Osteoblast (primary cell): ENCODE results near the gene SLC27A6. TPM values are rescaled to one million over a fixed set of nuclear protein-coding genes. Genes with fewer than 3 reads are reported as not detected.

ENCODE experiments used
- DNase-seq: peaks from one replicate; pipeline ENCODE4 v3.0.0; 2011; ENCODE audit warnings: low spot score, mixed read lengths; ENCODE audit not compliant: insufficient read length; ENCODE audit errors: missing footprints
- H2AFZ ChIP-seq: 2 replicates; pipeline ENCODE4 v1.6.0; 2011; ENCODE audit warnings: mild to moderate bottlenecking, low read length
- H3K27ac ChIP-seq: 2 replicates; pipeline ENCODE4 v1.5.1; 2011; ENCODE audit warnings: mild to moderate bottlenecking, low read depth, low read length, moderate library complexity
- H3K27me3 ChIP-seq: 2 replicates; pipeline ENCODE4 v1.6.0; 2012; ENCODE audit warnings: mild to moderate bottlenecking, control low read depth, inconsistent platforms, low read length, moderate library complexity; ENCODE audit not compliant: insufficient read depth
- H3K36me3 ChIP-seq: 2 replicates; pipeline ENCODE4 v1.5.1; 2011; ENCODE audit warnings: mild to moderate bottlenecking, low read length, control low read depth, moderate library complexity; ENCODE audit not compliant: insufficient read depth
- H3K4me1 ChIP-seq: 2 replicates; pipeline ENCODE4 v1.5.1; 2011; ENCODE audit warnings: mild to moderate bottlenecking, low read length, control low read depth, moderate library complexity; ENCODE audit not compliant: insufficient read depth
- H3K4me2 ChIP-seq: 2 replicates; pipeline ENCODE4 v1.6.0; 2011; ENCODE audit warnings: mild to moderate bottlenecking, low read length; ENCODE audit not compliant: insufficient read depth
- H3K4me3 ChIP-seq: fragments of 200-600 bp; sonication (generic); 3 replicates; pipeline ENCODE4 v1.5.1; 2012; ENCODE audit warnings: mild to moderate bottlenecking, low read length, inconsistent platforms; ENCODE audit not compliant: insufficient read depth
- H3K79me2 ChIP-seq: 2 replicates; pipeline ENCODE4 v1.6.0; 2012; ENCODE audit warnings: mild to moderate bottlenecking, low read length, control low read depth, inconsistent platforms; ENCODE audit not compliant: insufficient read depth
- H3K9me3 ChIP-seq: 2 replicates; pipeline ENCODE4 v1.5.1; 2011; ENCODE audit warnings: low read depth, low read length, control low read depth
- H4K20me1 ChIP-seq: 2 replicates; pipeline ENCODE4 v1.6.0; 2012; ENCODE audit warnings: mild to moderate bottlenecking, low read length, control low read depth; ENCODE audit not compliant: insufficient read depth
- total RNA-seq: library from RNA; depleted of rRNA; stranded (reverse); fragments of >200 nt; gene quantifications from 2 replicates; pipeline ENCODE4 v1.2.3, GENCODE V29; 2012
- TF ChIP-seq, protein P1 (sequence below): IDR thresholded peaks from 2 replicates; pipeline ENCODE4 v1.5.1; 2011; ENCODE audit warnings: mild to moderate bottlenecking, low read depth, low read length, moderate library complexity; ENCODE audit errors: extremely low read depth

Gene SLC27A6
- total RNA-seq, 1 donor, result not detected

DNA sequence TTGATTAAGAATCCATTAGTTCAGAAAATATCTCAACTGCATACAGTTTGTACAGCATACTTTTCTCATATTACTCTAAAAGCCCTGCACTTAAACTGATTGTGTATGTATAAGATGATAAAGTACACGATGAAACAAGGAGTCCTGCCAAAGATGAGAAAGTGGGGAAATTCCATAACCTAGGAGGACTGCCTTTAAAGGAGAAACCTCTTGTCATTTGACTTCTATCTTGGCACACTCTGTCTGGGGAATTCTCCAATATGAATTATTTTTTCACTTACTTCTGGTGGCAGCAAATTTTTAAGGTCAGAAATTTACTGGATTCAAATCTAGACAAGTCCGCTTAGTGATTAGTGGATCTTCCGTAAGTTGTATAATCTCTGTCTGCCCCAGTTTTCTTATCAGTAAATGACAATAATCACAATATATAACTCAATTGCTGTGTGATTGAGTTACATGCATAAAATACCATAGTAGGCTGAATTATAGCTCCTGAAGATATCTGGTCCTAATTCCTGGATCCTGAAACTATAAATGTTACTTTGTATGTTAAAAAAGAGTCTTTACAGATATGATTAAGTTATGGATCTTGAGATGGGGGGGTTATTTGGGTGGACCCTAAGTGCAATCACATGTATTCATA is 112.3 kb downstream of the SLC27A6 start:
- H4K20me1 ChIP-seq, result no peaks in the 10 kb centered on the region
- no peaks in the 10 kb centered on the region for H3K79me2 ChIP-seq
- no peak overlapping the region for H3K4me3 ChIP-seq
- H3K27ac ChIP-seq, result no peak overlapping the region
- H3K4me2 ChIP-seq, result no peak overlapping the region
- TF ChIP-seq, protein P1, sequence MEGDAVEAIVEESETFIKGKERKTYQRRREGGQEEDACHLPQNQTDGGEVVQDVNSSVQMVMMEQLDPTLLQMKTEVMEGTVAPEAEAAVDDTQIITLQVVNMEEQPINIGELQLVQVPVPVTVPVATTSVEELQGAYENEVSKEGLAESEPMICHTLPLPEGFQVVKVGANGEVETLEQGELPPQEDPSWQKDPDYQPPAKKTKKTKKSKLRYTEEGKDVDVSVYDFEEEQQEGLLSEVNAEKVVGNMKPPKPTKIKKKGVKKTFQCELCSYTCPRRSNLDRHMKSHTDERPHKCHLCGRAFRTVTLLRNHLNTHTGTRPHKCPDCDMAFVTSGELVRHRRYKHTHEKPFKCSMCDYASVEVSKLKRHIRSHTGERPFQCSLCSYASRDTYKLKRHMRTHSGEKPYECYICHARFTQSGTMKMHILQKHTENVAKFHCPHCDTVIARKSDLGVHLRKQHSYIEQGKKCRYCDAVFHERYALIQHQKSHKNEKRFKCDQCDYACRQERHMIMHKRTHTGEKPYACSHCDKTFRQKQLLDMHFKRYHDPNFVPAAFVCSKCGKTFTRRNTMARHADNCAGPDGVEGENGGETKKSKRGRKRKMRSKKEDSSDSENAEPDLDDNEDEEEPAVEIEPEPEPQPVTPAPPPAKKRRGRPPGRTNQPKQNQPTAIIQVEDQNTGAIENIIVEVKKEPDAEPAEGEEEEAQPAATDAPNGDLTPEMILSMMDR, result no peak
- no peak overlapping the region for H2AFZ ChIP-seq
- no peaks in the 10 kb centered on the region for H3K4me1 ChIP-seq
- no peaks in the 10 kb centered on the region for H3K36me3 ChIP-seq
- no peaks in the 10 kb centered on the region for H3K9me3 ChIP-seq
- DNase-seq, result no peak
- H3K27me3 ChIP-seq, result no peaks in the 10 kb centered on the region

DNA sequence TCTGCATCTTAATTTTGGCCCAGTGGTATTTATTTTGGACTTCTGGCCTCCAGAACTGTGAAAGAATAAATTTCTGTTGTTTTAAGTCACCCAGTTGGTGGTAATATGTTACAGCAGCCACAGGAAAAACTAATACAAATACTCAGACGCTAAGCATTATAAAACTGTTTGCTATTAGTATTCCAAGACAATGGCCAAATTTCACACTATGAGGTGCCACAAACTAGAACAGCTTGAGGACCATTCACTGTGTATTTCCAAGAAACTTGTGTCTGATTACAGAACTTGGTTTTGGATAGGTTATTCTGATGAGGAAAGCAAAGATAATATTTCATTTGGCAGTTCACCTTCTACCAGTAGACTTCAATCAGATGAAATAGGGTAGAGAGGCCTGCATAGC is 113.0 kb downstream of the SLC27A6 start:
- no peak for DNase-seq
- Histone ChIP-seq H2AFZ (no peak overlapping the region), H3K36me3 (no peaks in the 10 kb centered on the region), H3K4me3 (no peak overlapping the region), H3K79me2 (no peaks in the 10 kb centered on the region), H3K27ac (no peak overlapping the region), H3K4me2 (no peak overlapping the region), H3K27me3 (no peaks in the 10 kb centered on the region), H3K9me3 (no peaks in the 10 kb centered on the region), H3K4me1 (no peaks in the 10 kb centered on the region), H4K20me1 (no peaks in the 10 kb centered on the region)
- TF ChIP-seq, protein P1, result no peak

DNA sequence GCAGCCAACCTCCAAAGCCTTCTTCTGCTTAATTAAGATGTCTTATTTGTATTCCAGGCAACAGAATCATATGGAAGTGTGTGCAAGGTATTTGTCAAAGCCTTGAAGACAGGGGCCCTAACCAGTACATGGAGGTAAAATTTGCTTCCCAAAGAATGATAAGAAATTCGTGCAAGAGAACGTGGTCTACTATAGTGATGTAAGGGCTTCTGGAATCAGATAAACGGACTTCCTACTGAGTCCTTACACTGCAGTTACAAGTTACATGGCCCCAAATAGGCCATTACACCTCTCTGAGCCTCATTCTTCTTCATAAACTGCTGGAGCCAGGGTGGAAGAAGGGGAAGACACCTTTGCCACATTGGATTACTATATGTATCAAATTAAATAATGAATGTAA is 113.4 kb downstream of the SLC27A6 start:
- Histone ChIP-seq H3K79me2 (no peaks in the 10 kb centered on the region), H3K9me3 (no peaks in the 10 kb centered on the region), H3K27me3 (no peaks in the 10 kb centered on the region), H2AFZ (no peak overlapping the region), H3K27ac (no peak overlapping the region), H3K4me3 (no peak overlapping the region), H3K4me2 (no peak overlapping the region), H3K4me1 (no peaks in the 10 kb centered on the region), H3K36me3 (no peaks in the 10 kb centered on the region), H4K20me1 (no peaks in the 10 kb centered on the region)
- DNase-seq, result no peak
- TF ChIP-seq, protein P1, result no peak

DNA sequence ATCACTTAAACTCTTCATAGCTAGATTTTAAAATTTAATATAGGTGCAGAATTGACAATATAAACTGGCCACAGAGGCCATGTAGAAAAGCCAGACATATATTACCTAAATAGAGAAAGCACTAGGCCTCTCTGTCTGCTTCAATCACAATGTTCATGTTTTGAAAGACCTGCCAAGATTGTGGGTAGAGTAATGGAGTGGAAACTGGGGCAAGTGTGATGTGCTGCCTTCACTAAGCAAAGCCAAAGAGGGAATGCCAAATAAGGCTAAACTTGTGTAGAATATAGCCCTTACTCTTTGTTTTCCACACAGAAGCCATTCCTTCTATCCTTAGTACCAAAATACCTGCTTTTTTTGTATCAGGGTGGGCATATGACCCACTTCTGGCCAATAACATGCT is 114.2 kb downstream of the SLC27A6 start:
- H3K4me3 ChIP-seq, result no peak overlapping the region
- no peak overlapping the region for H3K27ac ChIP-seq
- no peaks in the 10 kb centered on the region for H3K79me2 ChIP-seq
- no peak overlapping the region for H2AFZ ChIP-seq
- TF ChIP-seq, protein P1, result no peak
- no peaks in the 10 kb centered on the region for H3K36me3 ChIP-seq
- no peak overlapping the region for H3K4me2 ChIP-seq
- H3K4me1 ChIP-seq, result no peaks in the 10 kb centered on the region
- H4K20me1 ChIP-seq, result no peaks in the 10 kb centered on the region
- no peaks in the 10 kb centered on the region for H3K27me3 ChIP-seq
- H3K9me3 ChIP-seq, result no peaks in the 10 kb centered on the region
- DNase-seq, result no peak
